GM18517 (cell line): Measurements from ENCODE around the gene ECEL1.

ENCODE experiments used
- ATAC-seq: cut with Tn5 transposase; IDR thresholded peaks from one replicate; pipeline ENCODE4 v1.9.1; 2021; ENCODE audit warnings: mild to moderate bottlenecking, moderate library complexity; ENCODE audit not compliant: unreplicated experiment

ECEL1 gene

GRCh38 chr2:232431705-232432590 is 55.7 kb downstream of the ECEL1 start:
- ATAC-seq, result no peak
